ENCODE results near the gene ENO1.

GRCh38 chr1:8908388-8909151 is 30.1 kb upstream of the ENO1 start:
- TF ChIP-seq MAFK (IDR thresholded peaks at IDR 0.05; ENCODE audit: low read depth, low read length) (no peak), POLR2A (IDR thresholded peaks at IDR 0.05; ENCODE audit: low read depth, low read length) (no peak), CTCF (conservative IDR thresholded peaks at IDR 0.05; ENCODE audit: low read depth, low read length) (no peak), RFX5 (IDR thresholded peaks at IDR 0.05; ENCODE audit: low read depth, low read length) (no peak), RAD21 (IDR thresholded peaks at IDR 0.05; ENCODE audit: low read length) (no peak), ELK1 (IDR thresholded peaks at IDR 0.05; ENCODE audit: borderline replicate concordance, low read depth, low read length) (no peak), USF2 (IDR thresholded peaks at IDR 0.05; ENCODE audit: low read depth, low read length) (no peak), CEBPB (IDR thresholded peaks at IDR 0.05; ENCODE audit: low read depth, low read length) (peak; percentile 59), BHLHE40 (IDR thresholded peaks at IDR 0.05; ENCODE audit: low read depth, low read length) (no peak), SMC3 (IDR thresholded peaks at IDR 0.05; ENCODE audit: low read depth, low read length) (no peak), MAZ (IDR thresholded peaks at IDR 0.05; ENCODE audit: borderline replicate concordance, low read depth, low read length) (no peak), FOS (IDR thresholded peaks at IDR 0.05; ENCODE audit: low read depth, low read length) (no peak)
